Rectal smooth muscle tissue (tissue), 1 donor: ENCODE data around the gene ATAD2B.
"Not testable (repeated sequence)": the region's sequence is repeated elsewhere in the genome, so short reads cannot be mapped to it uniquely, and the experiment has no call there.

Source experiments
- H3K27ac ChIP-seq: one replicate; pipeline ENCODE4 v1.7.0; 2013; ENCODE audit warnings: low read depth, low read length, inconsistent platforms
- H3K27me3 ChIP-seq: one replicate; pipeline ENCODE4 v1.7.0; 2013; ENCODE audit warnings: low read length; ENCODE audit not compliant: control insufficient read depth, insufficient read depth
- H3K36me3 ChIP-seq: one replicate; pipeline ENCODE4 v1.7.0; 2013; ENCODE audit warnings: low read length; ENCODE audit not compliant: control insufficient read depth, insufficient read depth
- H3K4me1 ChIP-seq: one replicate; pipeline ENCODE4 v1.7.0; 2013; ENCODE audit warnings: low read length; ENCODE audit not compliant: control insufficient read depth, insufficient read depth
- H3K4me3 ChIP-seq: one replicate; pipeline ENCODE4 v1.7.0; 2013; ENCODE audit warnings: low read length
- H3K9ac ChIP-seq: one replicate; pipeline ENCODE4 v1.7.0; 2013; ENCODE audit warnings: low read length

Gene ATAD2B

GRCh38 chr2:23745726-23746105, 181.2 kb downstream of the ATAD2B start:
- H3K27ac ChIP-seq: no peak overlapping the region

GRCh38 chr2:23745068-23745725, 181.7 kb downstream of the ATAD2B start:
- Histone ChIP-seq H3K9ac (no peak overlapping the region), H3K4me1 (no peaks in the 10 kb centered on the region), H3K27ac (no peak overlapping the region), H3K27me3 (no peaks in the 10 kb centered on the region), H3K36me3 (no peaks in the 10 kb centered on the region), H3K4me3 (no peak overlapping the region)

More at GRCh38 chr2:23745726-23746105, 181.2 kb downstream of the ATAD2B start:
- Histone ChIP-seq H3K27me3 (no peaks in the 10 kb centered on the region), H3K9ac (no peak overlapping the region), H3K4me3 (no peak overlapping the region), H3K36me3 (no peaks in the 10 kb centered on the region), H3K4me1 (no peaks in the 10 kb centered on the region)

- not testable (repeated sequence) for H3K4me1 ChIP-seq, H3K36me3 ChIP-seq, H3K9ac ChIP-seq, H3K27me3 ChIP-seq, H3K4me3 ChIP-seq, H3K27ac ChIP-seq
Observed at GRCh38 chr2:23736783-23737182, 190.1 kb downstream of the ATAD2B start.

- no peaks in the 10 kb centered on the region for H3K4me1 ChIP-seq
- H3K4me3 ChIP-seq: no peak overlapping the region
- H3K36me3 ChIP-seq: no peaks in the 10 kb centered on the region
- no peak overlapping the region for H3K9ac ChIP-seq
- no peak overlapping the region for H3K27ac ChIP-seq
- H3K27me3 ChIP-seq: no peaks in the 10 kb centered on the region
Observed at GRCh38 chr2:23734416-23734815, 192.5 kb downstream of the ATAD2B start.

GRCh38 chr2:23723029-23723428, 203.9 kb downstream of the ATAD2B start:
- H3K4me3 ChIP-seq, H3K36me3 ChIP-seq, H3K4me1 ChIP-seq, H3K27me3 ChIP-seq, H3K9ac ChIP-seq, H3K27ac ChIP-seq: not testable (repeated sequence)

GRCh38 chr2:23722255-23722654, 204.7 kb downstream of the ATAD2B start:
- Histone ChIP-seq H3K4me1 (no peaks in the 10 kb centered on the region), H3K4me3 (no peak overlapping the region), H3K27ac (no peak overlapping the region), H3K36me3 (no peaks in the 10 kb centered on the region), H3K27me3 (no peaks in the 10 kb centered on the region), H3K9ac (no peak overlapping the region)

GRCh38 chr2:23721454-23721826, 205.5 kb downstream of the ATAD2B start:
- H3K27ac ChIP-seq: no peak overlapping the region
- H3K27me3 ChIP-seq: no peaks in the 10 kb centered on the region
- no peaks in the 10 kb centered on the region for H3K4me1 ChIP-seq
- no peak overlapping the region for H3K9ac ChIP-seq
- H3K4me3 ChIP-seq: no peak overlapping the region
- no peaks in the 10 kb centered on the region for H3K36me3 ChIP-seq

- Histone ChIP-seq H3K4me3 (no peak overlapping the region), H3K27ac (no peak overlapping the region), H3K9ac (no peak overlapping the region), H3K36me3 (no peaks in the 10 kb centered on the region), H3K4me1 (no peaks in the 10 kb centered on the region), H3K27me3 (no peaks in the 10 kb centered on the region)
Observed at GRCh38 chr2:23720705-23721453, 206.0 kb downstream of the ATAD2B start.

GRCh38 chr2:23719716-23720115, 207.2 kb downstream of the ATAD2B start:
- H3K4me1 ChIP-seq: no peaks in the 10 kb centered on the region
- H3K27ac ChIP-seq: no peak overlapping the region
- no peak overlapping the region for H3K4me3 ChIP-seq
- H3K27me3 ChIP-seq: no peaks in the 10 kb centered on the region
- H3K36me3 ChIP-seq: no peaks in the 10 kb centered on the region
- H3K9ac ChIP-seq: no peak overlapping the region

GRCh38 chr2:23718931-23719700, 207.8 kb downstream of the ATAD2B start:
- Histone ChIP-seq H3K4me1 (no peaks in the 10 kb centered on the region), H3K27me3 (no peaks in the 10 kb centered on the region), H3K36me3 (no peaks in the 10 kb centered on the region), H3K4me3 (no peak overlapping the region), H3K27ac (no peak overlapping the region), H3K9ac (no peak overlapping the region)

GRCh38 chr2:23713351-23713750, 213.6 kb downstream of the ATAD2B start:
- Histone ChIP-seq H3K4me1 (no peaks in the 10 kb centered on the region), H3K27ac (no peak overlapping the region), H3K4me3 (no peak overlapping the region), H3K27me3 (no peaks in the 10 kb centered on the region), H3K36me3 (peaks cover 3% of the 10 kb centered on the region), H3K9ac (no peak overlapping the region)

GRCh38 chr2:23712756-23713151, 214.2 kb downstream of the ATAD2B start:
- Histone ChIP-seq H3K27me3 (no peaks in the 10 kb centered on the region), H3K36me3 (peaks cover 3% of the 10 kb centered on the region), H3K4me1 (no peaks in the 10 kb centered on the region), H3K9ac (no peak overlapping the region), H3K4me3 (no peak overlapping the region), H3K27ac (no peak overlapping the region)
